C1 segment of cervical spinal cord (tissue), 14 donors: Measurements from ENCODE around the gene REG4.
A peak's percentile ranks its signal among the peaks of the same experiment; 100 is the strongest.
"Not testable (repeated sequence)": the region's sequence is repeated elsewhere in the genome, so short reads cannot be mapped to it uniquely, and the experiment has no call there.

Source experiments
- DNase-seq, 14 donors: peaks; one replicate each; lab custom pipeline; 2025; lab: John Stamatoyannopoulos, UW

Gene REG4

DNA sequence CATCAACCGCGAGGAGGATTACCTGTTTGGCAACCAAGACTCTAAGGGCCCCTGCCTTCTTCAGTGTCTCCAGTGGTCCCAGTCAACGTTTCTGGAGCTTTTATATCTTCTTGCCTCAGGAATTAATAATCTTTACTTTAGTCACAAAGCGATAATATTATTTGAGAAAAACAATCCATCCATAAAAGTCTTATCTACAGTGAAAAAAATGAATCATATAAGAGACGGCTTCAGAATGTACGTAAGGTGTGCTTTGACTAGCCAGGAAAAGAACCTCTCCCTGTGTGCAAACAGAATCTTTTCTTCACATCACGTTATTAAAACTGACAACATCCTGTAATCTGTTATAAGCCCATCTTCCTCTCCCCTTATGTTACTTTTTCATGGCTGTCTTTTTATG lies at the start of gene REG4:
REG4 (minus strand) TSS at position 74 of the 400 bp plus-strand sequence. CDS start 2,691 bp downstream, outside the sequence.
- no peak for DNase-seq

DNA sequence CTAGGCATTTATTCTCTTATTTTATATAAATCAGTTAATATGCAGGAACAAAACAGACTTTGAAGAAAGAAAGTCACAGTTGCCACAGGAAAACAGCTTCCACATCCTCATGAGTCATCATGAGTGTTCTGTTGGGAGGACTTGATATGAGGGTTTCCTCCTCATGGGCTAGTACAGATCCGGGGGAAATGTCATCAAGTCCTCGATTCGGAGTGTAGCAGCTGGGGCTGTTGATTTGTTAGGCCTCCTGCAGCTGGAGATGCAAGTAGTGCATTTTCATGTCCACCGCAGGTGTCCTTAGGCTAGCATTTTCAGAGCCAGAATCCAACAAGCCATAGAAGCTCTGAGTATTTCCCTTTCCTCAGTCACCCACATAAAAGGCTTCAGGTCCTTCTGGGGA lies 48.4 kb upstream of the REG4 start:
- DNase-seq = no peak

DNA sequence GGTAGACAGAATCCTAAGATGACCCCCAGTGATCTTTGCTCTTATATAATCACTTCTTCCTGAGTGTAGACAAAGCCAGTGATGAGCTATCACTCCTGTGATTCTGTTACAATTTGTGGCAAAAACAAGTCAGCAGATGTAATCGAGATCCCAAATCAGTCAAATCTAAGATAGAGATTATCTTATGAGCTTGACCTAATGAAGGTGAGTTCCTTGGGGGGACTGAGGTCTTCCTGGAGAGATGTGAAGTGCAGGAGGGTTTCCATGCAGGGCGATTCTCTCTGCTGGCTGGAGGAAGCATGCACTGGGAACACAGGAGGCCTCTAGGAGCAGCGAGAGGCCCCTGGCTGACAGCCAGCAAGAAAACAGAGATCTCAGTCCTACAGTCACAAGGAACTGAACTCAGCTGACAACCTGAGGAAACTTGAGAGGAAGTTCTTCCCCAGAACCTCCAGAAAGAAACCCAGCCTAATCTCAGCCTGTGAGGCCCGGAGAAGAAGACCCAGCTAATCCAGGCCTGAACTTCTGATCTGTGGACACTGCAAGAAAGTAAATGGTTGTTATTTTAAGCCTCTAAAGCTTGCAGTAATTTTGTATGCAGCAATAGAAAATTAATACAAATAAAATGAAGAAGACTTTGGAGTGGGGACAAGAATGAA lies 47.4 kb upstream of the REG4 start:
- not testable (repeated sequence) for DNase-seq

DNA sequence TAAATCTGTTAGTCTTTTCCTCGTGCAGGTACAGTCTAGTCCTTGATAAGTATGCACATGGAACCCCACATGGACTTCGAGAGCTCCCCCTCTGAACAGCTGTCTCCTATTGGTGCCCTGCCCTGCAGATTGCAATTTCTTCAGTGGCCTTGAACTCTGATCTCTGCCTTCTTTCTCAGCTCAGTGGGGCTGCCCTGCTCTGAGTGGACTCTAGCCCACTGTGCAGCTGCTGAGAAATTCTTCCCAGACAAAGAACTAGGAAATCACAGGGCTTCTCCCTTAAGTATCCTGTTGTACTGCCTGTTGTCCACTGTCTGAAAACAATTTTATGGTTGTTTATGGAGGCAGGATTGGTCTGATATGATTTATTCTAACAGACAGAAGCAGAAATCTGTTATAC lies 46.9 kb upstream of the REG4 start:
- DNase-seq = no peak

DNA sequence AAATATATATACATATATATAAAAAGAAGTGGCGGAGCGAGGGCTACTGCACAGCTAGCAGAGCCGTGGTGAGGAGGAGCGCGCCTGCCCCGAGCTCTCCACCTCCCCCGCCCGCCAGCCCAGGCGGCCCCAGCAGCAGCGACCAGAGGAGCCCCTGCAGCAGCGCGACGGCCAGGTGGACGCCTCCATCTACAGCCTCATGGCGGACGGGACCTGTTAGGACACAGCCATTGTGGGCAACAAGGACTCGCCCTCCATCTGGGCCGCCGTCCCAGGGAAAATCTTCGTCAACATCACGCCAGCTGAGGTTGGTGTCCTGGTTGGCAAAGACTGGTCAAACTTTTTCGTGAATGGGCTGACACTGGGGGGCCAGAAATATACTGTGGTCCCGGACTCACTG lies 41.9 kb upstream of the REG4 start:
- DNase-seq = no peak

DNA sequence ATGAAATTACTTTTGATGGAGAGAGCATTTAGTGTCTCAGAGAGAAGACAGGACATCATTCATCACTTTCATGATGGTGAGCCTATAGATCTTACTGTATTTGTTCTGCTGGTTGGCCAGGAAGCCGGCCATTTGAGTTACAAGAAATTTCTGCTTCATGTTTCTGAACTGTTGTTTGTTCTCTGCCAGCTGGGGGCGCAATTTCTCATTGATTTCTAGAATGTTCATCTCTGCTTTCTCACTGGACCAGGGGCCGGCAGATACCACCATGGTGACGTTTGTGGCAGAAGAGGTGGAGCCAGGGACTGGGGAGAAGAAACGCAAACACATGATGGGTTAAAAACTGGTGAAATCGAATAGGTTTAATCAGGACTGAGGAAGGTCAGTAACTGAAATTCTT lies 32.9 kb upstream of the REG4 start:
- DNase-seq = not testable (repeated sequence)

DNA sequence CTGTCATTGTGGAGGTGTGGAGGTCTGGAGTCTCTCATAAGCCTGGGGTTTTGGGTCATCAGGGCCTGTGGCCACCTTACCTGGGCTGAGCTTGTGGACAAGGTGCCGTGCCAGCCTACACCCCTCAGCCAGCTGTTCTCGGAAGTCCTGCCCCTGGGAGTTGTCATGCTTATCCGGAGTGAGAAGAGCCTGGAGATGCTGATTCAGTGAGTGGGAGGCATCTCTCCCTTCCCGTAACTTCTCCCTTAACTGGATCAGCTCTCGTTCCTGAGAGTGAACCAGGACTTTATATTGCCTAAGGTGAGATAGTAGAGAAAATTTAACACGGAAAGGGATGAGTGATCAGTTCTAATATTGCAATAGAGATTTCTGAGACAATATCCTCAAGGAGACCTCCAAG lies 30.0 kb upstream of the REG4 start:
- no peak for DNase-seq

DNA sequence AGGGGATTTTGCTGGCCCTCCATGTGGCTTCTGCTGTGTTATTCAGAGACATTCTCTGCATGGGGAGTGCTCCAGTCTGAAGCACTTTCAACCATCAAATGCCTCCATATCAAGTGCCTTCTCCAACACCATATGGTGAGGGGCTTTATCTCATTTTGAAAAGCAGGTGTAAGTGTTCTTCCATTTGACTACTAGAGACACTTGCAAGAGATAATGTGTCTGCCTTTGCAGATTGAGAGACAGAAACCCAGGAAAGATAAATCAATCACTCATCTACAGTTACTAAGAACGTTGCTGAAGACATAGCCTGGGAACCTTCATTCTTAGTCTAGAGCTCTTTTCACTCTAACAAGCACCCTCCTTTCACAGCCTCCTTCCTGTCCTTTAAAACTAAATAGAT lies 29.5 kb upstream of the REG4 start:
- DNase-seq = no peak

DNA sequence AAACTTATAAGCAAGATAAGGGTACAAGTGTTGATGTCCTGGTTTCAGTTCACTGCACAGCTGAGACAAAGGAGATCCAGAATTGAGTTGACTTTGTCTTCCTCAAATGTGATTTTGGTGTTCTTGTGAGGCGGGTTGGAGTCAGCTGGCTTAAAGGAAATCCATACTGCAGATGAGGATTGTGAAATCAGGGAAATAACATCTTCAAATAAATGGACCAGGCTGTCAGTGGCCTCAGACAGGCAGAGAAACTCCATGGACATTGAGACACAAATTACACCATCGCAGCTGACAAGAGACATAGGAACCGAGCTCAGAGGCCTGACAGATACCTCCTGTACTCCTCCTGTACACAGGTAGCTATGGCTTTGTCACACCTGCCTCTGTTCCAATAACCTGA lies 27.0 kb upstream of the REG4 start:
- DNase-seq = no peak

DNA sequence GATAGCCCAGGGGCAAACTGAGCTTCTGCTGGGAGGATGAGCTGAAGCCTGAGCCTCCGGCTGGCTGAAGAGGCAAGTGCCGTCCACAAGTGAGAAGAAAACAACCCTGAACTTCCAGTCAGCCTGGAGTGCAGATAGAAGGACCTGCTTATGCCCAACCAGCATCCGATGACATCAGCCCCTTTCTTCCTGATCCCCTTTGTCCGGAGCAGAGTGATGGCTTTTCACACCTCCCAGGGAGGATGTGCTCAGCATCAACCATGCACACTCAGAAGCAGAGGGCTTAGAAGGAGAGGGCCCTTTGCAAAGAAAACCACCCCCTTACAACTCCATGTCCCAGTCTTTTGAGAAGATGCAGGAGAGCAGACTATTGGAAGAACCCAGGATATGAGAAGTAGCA lies 23.7 kb upstream of the REG4 start:
- no peak for DNase-seq

DNA sequence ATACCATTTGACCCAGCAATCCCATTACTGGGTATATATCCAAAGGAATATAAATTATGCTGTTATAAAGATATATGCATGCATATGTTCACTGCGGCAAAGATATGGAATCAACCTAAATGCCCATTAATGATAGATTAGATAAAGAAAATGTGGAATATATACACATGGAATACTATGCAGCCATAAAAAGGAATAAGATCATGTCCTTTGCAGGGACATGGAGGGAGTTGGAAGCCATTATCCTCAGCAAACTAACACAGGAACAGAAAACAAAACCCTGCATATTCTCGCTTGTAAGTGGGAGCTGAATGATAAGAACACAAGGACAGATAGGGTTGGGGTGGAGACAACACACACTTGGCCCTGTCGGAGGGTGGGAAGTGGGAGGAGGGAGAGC lies 19.8 kb upstream of the REG4 start:
- DNase-seq = no peak

DNA sequence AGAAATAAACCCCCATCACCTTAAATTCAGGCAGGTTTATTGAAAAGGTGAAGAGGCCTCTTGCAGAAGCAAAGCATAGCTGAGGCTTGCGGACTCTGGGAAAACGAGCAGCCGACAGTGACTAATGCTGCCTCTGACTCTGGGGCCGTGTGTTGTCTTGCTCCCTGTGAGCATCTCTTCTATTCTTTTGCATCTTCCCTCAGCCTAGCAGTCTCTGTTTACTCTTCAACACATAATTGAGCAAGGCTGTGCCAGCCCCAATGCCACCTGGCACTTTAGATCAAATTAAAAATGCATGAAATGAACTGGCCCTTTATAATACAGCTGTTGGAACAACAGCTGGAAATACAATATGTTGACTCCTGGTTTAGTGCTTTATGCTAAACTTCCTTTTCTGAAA lies 18.4 kb upstream of the REG4 start:
- no peak for DNase-seq

DNA sequence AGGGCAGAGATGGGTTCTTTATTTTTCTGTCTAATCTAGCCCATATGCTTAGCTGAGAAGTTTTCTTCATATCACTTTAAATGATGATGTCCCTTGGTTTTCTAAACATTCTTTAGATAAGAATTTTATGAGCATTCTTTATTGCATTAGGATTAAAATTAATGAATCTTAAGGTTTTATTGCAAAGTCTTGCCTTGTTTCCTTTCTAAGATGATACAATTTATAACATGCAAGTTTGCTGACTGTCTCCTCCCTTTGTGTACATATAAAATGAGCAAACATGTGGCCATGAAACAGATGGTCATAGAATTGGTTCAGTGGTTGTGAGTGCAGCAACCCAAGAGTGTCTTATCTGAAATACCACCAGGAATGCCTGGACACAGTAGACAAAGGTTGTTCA lies 17.7 kb upstream of the REG4 start:
- not testable (repeated sequence) for DNase-seq

DNA sequence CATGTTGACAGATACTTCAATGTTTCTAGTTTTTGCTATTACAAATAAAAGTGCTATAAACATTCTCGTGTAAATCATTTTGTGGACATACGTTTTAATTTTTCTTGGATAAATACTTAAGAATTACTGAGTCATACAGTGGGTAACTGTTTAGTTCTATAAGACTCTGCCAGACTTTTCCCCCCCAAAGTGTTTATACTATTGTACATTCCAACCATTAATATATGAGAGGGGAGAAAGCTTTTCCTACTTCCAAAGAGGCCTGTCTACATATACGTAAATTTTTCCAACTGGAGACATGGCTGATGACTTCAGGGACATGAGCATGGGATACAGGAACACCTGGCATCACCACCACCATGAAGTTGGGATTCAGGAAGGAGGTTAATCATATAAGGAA lies 17.0 kb upstream of the REG4 start:
- no peak for DNase-seq

DNA sequence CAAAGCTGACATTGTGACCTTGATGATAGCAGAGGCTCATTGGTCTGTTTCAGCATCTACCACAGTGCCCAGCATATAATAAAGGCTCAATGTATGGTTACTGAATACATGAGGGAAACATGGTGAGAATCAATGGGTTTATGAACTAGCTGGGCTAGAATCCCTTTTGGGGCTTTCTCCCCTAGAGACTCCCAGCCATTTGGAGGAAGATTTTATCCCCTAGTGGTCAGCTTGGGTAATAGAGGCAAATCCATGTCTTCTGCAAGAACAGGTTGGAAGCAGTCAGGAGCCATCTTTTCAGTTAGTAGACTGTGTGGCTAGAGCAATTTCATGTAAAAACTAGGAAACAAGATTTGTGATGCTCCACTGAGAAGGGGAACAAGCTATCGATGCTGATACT lies 15.8 kb upstream of the REG4 start:
- no peak for DNase-seq

DNA sequence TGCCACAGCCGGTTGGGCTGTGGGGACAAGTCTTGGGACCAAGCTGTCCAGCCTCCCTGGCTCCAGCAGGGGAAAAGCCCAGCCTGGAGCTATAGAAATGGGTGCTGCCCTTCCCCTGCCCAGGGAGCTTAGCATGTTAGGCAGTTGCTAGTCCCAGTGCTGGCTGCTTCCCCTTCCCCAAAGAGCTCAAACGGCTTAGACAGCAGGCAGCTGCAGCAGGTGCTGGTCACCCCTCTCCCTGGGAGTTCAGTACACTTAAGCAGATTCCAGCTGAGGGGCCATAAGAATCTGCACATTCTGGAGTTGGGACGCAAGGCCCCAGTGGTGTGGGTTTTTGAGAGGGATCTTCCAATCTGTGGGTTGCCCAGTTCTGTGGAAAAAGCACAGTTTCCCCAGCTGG lies 11.1 kb upstream of the REG4 start:
- no peak for DNase-seq

DNA sequence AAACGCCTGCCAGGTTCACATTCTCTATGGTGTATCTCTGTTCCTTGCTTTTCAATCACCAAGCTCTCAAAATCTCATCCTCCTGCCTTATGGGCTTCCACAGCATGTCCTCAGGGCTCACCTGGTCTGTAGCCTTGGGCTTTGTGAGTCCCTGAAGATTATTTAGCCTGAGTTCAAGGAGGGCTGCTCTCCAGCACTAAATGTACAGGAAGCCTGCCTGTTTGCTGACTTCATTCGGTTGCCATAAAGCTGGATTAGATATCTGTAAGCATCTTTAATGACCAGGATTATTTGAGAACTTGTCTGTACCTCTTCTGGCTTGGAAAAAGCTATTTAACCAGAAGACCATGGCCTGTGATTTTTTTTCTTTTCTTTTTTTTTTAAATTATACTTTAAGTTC lies 6.9 kb upstream of the REG4 start:
- no peak for DNase-seq

DNA sequence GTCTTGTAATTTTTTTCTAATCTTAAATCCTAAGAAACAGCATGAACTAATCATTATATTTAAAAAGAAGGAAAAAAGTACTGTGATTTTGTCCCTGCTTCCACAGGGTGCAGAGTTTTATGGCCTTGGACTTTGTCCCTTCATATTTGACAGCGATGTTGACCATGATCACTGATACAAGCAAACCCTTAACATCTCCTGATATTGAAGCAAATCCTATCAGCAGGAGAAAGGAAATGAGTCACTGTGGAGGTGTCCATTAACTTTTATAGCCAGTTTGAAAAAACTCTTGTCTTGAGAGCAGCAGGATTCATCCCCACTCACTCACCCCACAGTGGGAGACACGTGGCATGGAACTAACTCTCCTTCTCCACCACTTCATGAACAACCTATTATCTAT lies 5.1 kb upstream of the REG4 start:
- no peak for DNase-seq

DNA sequence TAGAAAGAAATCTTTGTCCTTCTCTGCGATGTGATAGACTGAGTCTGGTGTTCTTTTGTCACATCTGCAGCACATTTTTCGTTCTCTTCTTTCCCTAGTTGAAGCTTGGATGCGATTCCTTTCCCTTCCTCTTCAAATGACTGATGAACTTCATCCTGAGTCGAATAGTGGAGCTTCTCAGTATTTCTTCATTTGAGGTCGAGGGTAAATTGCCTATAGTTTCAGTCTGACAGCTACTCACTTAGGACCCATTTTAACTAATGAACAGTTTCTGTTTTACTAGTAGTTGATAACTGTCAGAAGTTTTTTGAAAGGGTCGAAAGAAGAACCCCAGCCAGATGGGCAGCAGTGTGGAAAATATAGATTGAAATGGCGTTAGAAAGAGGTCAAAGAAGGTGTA lies 4.7 kb upstream of the REG4 start:
- no peak for DNase-seq

DNA sequence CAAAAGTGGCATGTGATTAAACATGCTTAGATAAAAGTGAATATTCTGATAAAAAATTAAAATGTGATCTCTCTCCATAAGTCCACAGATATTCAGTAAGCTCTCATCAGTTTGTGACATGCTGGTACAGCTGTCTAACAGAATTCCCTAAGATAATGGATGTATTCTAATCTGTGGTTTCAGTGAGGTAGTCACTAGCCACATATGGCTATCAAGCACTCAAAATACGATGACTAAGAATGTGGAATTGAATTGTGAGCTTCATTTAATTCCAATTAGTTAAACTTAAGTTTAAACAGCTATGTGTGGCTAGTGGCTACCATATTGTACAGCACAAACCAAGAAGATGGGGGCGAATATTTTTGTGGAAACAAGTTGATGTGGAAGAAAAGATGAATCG lies 4.1 kb upstream of the REG4 start:
- DNase-seq = no peak

DNA sequence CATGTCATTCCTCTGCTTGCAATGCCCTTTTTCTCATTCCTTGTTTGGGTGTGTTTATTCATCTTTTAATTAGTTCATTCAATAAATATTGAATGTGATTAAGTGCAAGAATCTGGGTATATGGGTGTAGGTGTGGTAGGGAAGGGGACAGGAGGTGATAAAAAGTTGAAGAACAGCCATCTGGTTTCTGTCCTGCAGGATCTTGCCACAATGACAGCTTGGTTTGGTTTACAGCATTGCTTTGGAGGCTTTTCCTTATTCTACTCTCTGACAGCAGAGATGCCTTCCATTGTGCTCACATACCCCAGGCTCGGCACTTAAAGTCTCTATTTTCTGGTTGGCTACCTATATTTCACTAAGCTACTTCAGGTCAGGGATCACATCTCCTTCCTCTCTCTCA lies 3.0 kb upstream of the REG4 start:
- no peak for DNase-seq

DNA sequence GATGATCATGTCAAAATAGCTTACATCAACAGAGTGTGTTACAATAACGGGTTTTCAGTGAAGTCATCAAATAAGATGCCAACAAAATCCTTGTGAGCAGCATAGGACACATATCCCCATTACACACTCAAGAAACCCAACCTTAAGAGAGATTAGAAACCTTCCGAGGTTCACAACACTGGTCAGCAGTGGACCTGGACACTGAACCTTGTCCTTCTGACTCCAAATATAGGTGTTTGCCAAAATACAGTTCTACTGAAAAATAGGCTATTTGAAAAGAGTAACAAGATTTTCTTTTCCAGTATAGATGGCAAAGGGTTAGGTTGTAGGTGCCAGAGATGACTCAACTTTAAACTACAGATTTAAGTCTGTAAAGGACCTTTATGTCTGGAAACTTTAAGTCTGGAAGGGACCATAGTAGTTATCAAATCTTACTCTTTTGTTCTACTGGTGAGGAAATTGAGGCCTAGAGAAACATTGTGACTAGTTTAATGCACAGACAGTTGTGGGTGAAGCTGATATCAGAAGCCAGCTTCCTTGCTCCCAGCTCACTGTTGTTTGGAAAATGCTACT lies 811 bp upstream of the REG4 start:
- no peak for DNase-seq

DNA sequence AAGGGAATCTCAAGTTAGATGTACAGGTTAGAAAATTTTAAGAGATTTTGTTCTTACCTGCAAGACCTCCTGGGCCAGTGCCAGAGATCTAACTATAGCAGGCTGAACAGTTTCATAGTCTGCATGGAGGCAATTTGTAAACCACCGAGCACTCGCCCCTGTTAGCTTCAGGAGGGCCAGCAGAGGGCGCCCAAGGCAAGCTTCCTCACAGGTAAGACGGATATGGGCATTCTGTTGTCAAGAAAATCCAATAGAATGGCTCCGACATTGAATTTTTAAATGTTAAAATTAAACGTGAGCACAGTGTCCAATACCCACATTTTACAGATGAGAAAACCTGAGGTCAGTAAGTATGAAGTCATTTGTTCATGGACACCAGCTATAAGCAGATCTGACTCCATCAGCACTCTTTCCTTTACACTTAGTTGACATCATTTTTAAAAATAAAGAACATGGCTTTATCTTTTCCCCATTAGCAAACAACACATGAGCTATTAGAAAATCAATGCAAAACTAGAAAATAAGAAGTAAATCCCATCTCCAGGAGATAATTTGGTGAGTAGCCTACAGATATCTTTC lies 2.2 kb downstream of the REG4 start:
- DNase-seq = peak in 10 of 14 donors; percentile 5 to 37 (median 18)

DNA sequence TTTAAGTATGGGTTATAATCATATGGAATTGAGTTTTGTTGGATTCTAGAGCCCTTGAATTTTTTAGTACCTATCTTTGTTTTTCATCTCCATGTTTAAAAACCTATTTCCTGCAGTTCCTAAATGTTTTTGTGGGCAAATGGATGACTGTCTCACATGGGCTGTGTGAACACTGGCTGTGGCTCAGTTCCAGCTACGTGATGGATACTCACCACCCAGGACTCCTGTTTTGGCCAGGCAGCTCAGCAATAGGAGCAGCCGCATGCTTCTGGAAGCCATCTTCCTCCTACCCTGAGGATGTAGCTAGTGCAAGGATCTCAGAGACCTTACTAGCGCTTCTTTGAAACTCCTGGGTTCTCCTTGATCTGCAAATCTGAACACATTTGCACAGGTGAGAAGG lies 2.8 kb downstream of the REG4 start:
- no peak for DNase-seq
